Left renal pelvis (tissue), 4 donors: ENCODE data around the gene WDPCP. TPM values are rescaled to one million over a fixed set of nuclear protein-coding genes. Genes with fewer than 3 reads are reported as not detected.

ENCODE experiments used
- polyA plus RNA-seq, 4 donors: library from polyadenylated mRNA; unstranded; fragments of 120-200 nt; gene quantifications; one replicate each; pipeline ENCODE4 v1.2.1, GENCODE V29; 2013; ENCODE audit not compliant: insufficient read length in 4 of 4

Gene WDPCP
- polyA plus RNA-seq, 4 donors, result 11.1 to 14.3 (median 13.6) TPM

Other genes starting within 250 kb of the WDPCP start
- gene MDH1, start 486 bp upstream of the WDPCP start, polyA plus RNA-seq, result 100 to 1,000 TPM; 163 to 453 (median 360) TPM